Measurements from ENCODE around the gene SLC25A6.
"Not testable (repeated sequence)": the region's sequence is repeated elsewhere in the genome, so short reads cannot be mapped to it uniquely, and the experiment has no call there.

SLC25A6 gene

DNA sequence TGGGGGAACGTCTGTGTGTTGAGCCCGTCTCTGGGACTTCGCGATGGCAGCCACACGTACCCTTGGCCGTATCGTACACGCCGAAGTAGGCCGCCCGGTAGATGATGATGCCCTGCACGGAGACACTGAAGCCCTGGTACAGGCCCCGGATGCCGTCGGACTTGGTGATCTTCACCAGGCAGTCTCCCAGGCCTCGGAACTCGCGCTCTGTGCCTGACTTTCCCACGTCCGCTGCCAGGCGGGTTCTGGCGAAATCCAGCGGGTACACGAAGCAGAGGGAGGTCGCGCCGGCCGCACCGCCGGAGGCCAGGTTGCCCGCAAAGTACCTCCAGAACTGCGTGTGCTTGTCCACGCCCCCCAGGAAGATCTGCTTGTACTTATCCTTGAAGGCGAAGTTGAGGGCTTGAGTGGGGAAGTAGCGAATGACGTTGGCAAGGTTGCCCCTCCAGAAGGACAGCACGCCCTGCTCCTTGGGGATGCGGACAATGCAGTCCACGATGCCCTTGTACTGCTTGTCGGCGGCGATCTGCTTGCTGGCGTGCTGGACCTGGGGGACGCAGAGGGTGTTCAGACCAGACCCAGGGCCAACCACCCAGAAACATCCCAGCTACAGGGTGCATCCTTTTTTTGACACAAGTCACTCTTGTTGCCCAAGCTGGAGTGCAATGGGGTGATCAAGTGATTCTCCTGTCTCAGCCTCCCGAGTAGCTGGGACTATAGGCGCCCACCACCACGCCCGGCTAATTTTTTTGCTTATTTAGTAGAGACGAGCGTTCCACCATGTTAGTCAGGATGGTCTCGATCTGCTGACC, 2.5 kb downstream of the SLC25A6 start:
- DNase-seq = no peak

DNA sequence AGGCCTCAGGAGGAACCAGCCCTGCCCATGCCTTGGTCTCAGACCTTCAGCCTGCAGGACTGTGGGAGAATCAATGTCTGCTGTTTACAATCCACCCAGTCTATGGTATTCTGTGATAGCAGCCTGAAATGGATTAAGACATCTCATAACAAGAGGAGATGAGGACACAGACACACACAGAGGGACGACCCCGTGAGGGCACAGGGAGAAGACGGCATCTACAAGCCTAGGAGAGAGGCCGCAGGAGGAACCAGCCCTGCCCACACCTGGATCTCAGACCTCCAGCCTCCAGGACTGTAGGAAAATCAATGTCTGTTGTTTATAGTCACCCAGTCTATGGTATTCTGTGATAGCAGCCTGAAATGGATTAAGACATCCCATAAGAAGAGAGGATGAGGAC, 3.3 kb downstream of the SLC25A6 start:
- no peak for DNase-seq

DNA sequence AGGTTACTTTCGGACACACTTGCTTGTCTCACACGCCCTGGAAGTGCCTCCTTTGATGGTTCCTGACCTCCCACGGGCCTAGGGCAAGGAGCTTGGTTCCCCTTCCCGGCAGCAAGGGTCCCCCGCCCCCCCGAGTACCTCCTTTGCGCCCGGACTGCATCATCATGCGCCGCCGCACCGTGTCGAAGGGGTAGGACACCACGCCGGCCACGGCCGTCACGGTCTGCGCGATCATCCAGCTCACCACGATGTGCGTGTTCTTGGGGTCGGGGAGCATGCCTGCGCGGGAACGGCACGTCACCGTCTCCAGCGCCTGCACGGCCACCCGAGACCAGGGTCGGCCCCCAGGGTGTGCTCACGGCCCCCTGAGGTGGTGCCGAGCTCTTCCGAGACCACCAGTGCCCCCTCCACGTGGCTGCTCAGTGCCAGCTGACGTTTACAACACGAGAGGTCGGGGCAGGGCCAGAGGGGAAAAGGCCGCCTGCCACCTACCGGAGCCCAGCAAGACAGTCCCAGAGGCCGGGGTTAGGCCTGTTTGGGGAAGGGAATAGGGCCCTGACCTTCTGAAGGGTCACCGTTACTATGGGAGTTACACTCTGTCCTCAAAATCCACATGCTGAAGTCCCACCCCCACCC, 4.7 kb downstream of the SLC25A6 start:
- no peak for DNase-seq

DNA sequence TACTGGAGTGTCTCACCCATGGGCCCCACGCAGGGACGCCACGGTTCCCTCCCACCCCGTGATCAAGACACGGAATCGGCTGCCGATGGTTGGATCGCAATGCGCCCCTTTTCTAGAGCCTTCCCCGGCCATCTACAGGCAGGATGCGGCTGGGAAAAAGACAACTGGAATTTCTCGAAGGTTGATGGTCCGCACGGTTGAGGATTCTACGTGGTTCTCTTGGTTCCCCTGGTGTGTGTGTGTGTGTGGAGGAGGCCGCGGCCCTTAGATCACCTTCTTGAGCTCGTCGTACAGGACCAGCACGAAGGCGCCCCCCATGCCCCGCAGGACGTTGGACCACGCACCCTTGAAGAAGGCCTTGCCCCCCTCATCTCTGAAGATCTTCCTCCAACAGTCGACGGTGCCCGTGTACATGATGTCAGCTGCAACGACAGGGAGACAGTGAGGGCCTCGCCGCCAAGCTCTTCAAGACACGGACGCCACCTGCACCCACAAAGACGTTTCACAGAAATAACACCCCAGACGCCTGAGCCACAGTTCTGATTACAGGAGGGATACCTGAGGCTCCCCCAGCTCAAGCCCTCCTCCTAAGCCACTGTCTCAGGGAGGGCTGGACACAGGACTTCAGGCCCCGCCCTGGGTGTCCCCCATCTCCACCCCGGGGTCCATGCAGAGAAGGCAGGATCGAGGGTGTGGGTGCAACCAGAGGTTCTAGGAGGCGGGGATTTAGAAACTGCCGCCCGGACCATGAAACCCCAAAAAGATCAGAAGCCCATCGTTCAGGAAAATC, 5.4 kb downstream of the SLC25A6 start:
- DNase-seq = no peak

DNA sequence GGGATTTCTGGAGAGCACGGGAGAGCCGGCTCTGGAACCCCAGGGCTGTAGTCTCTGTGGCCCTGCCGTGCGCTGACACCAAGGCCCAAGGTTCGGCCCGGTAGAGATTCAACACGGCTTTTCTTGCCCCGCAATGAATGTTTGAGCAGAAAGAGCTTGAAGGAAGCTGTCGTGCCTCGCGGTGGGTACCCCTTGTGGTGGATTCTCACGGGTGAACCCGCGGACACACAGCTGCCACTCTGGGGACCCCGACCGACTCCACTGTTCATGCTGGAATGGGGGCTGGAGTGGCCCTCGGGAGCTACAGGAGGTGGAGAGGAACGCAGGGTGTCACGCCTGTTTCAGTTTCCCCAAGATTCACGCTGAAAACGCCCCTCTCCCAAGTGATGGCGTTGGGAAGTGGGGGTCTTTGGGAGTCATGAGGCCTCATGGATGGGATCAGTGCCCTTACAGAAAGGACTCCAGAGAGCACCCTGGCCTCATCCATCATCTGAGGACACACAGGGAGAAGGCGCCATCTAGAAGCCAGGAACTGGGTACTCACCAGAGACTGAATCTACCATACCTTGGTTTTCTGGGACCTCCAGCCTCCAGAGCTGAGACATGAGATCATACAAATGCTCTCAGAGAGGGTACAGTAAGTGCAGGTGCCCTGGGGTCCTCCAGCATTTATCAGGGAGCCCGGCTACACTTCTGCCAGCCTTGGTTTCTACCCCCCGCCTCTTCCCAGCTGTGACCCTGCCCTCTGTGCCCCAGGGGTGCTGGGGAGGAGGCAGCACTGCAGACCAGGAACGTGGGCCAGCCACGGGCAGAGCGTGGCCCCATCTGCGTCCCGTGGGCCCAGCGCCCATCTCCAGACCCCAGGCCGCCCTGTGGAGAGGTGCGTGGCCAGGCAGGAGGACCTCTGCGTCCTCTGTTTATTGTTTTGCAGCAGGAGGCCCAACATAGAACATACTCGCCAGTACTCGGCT, 6.4 kb downstream of the SLC25A6 start:
- no peak for DNase-seq

DNA sequence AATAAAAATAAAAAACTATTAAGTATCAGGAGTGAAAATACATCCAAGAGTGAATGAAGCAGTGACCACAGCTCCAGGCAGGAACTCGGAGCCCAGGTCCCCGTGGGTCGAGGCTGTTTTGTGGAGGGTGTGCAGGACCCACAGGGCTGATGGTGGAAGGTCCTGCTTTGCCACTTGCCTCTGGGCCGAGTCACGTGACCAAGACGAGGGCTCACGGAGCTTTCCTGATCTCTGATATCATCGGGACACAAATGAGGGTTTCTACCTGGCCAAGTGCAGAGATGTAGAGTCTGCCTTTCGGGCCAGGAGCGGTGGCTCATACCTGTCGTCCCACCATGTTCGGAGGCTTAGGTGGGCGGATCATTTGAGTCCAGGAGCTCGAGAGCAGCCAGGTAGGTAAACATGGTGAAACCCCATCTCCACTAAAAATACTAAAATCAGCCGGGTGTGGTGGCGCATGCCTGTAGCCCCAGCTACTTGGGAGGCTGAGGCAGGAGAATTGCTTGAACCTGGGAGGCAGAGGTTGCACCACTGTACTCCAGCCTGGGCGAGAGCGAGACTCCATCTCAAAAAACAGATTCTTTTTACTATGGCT, 7.2 kb downstream of the SLC25A6 start:
- DNase-seq = no peak

DNA sequence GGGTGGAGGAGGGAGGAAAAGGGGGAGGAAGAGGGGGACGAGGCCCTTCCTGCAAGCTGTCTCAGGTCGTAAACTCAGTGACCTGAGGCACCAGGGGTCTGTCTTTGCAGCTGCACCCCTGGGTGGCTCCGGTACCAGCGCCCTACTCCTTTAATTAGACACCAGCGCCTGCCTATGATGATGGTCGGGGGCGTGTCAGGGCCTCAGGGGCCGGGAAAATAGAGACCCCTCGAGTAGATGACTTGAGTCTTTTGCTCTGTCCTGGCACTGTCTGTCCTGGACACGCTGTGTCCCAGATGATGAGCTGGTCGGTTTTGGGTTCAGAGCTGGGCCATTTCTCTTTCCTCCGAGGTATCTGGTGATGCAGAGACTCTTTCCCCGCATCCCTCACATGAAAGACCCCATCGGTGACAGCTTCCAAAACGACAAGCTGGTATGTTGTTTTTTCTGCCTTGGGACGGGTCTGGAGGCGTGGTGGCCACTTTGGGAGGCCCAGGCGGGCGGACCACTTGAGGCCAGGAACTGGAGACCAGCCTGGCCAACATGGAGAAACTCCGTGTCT, 11.2 kb downstream of the SLC25A6 start:
- DNase-seq = no peak

DNA sequence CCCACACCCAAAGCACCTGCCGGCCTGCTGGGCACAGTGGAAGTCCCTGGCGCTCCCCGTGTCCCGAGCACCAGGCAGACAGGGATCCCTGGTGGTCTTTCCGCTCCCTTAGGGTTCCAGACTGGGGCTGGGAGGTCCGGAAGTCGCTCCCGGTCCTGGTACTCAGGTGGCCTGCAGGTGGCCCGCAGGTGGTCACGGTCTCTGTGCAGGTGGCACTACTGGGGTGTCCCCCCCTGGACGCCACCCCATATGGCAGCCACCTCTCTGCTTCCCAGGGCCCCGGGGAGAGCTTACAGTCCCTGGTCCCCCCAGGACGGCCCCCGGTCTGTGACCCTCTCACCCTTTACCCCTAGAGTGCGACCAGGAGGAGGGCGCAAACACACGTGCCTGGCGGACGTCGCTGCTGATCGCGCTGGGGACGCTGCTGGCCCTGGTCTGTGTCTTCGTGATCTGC, 13.6 kb downstream of the SLC25A6 start:
- no peak for DNase-seq

DNA sequence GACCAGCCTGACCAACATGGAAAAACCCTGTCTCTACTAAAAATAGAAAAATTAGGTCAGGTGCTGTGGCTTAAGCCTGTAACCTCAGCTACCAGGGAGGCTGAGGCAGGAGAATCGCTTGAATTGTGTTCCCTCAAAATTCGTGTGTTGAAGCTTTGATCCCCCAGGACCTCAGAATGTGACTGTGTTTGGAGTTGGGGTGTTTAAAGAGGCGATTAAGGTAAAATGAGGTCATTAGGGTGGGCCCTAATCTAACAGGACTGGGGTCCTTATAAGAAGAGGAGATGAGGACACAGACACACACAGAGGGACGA, 23.6 kb downstream of the SLC25A6 start:
- DNase-seq = no peak

DNA sequence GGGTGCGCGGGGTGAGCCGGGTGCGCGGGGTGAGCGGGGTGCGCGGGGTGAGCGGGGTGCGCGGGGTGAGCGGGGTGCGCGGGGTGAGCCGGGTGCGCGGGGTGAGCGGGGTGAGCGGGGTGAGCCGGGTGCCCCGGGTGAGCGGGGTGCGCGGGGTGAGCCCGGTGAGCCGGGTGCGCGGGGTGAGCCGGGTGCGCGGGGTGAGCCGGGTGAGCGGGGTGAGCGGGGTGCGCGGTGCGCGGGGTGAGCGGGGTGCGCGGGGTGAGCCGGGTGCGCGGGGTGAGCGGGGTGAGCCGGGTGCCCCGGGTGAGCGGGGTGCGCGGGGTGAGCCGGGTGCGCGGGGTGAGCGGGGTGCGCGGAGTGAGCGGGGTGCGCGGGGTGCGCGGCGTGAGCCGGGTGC, 25.6 kb downstream of the SLC25A6 start:
- not testable (repeated sequence) for DNase-seq

DNA sequence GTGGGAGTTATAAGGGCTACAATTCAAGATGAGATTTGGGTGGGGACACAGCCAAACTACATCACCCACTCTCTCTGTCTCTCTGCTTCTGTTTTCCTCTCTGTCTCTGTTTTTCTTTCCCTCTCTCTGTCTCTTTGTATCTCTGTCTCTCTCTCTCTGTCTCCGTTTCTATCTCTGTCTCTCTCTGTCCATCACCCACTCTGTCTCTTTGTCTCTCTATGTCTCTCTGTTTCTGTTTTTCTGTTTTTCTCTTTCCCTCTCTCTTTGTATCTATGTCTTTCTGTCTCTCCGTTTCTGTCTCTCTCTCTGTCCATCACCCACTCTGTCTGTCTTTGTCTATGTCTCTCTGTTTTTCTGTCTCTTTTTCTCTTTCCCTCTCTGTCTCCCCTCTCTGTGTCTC, 30.0 kb downstream of the SLC25A6 start:
- no peak for DNase-seq

DNA sequence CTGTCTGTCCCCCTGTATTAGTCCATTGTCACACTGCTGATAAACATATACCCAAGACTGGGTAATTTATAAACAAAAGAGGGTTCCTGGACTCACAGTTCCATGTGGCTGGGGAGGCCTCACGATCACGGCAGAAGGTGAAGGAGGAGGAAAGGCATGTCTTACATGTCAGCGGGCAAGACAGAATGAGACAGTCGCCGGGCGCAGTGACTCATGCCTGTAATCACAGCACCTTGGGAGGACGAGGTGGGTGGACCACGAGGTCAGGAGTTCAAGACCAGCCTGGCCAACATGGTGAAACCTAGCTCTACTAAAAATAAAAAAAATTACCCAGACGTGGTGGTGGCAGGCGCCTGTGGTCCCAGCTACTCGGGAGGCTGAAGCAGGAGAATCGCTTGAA, 30.6 kb downstream of the SLC25A6 start:
- no peak for DNase-seq

DNA sequence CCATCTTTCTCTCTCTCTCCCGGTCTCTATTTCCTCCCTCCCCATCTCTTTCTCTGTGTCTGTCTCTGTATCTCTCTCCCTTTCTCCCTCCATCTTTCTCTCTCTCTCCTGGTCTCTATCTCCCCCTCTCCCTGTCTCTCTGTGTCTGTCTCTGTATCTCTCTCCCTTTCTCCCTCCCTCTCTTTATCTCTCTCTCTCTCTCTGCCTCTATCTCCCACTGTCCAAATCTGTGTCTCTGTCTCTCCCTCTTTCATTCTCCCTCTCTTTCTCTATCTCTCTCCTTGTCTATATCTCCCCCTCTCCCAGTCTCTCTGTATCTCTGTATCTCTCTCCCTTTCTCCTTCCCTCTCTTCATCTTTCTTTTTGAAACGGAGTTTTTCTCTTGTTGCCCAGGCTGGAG, 31.7 kb downstream of the SLC25A6 start:
- no peak for DNase-seq

DNA sequence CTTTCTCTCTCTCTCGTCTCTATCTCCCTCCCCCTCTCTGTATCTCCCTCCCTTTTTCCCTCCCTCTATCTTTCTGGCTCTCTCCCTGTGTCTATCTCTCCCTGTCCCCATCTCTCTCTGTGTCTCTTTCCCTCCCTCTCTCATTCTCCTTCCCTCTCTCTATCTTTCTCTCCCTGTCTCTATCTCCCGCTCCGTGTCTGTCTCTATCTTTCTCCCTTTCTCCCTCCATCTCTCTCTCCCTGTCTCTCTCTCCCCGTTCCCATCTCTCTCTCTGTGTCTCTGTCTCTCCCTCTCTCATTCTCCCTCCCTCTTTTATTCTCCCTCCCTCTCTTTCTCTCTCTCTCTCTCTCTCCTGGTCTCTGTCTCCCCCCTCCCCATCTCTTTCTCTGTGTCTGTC, 32.4 kb downstream of the SLC25A6 start:
- no peak for DNase-seq

DNA sequence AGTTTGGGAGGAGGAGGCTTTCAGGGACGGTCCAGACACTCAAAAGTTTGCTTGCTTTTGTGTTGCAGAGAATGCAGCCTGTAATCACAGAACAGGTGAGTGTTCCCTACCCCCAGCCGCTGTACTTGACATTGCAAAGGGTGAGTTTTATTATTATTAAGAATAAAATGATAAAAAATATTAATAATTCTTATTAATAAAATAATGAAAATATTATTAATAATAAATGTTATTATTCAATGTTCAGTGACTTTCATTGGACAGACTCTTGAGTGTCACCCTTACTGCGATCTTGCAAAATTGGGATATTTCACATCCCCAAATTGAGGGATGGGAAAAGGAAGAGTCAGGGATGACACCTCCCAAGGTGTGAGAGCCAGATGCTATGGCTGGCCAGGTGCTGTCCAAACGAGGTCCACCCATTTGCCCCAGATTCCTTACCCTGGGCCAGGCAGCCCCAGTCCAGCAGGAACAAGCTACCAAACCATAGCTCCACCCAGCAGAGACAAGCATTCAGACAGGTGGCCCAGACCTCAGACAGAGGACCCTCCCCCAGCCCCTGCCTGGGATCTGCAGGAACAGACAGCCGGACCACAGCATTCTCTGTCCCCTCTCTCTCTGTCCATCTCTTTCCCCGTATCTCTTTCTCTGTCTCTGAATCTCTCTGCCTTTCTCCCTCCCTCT, 33.0 kb downstream of the SLC25A6 start:
- no peak for DNase-seq

DNA sequence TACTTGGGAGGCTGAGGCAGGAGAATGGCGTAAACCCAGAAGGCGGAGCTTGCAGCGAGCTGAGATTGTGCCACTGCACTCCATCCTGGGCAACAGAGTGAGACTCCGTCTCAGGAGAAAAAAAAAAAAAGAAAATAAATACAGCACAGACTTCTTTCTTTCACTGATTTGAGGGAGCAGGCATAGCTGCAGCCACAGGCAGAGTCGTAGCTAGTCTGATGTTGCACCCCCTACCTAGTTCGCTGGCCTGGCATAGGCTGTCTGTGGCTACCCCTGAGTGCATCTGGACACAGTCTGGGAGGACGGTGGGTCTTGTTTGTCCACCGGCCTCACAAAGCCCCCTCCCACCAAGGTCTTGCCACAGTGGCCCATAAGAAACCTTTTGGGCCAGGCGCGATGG, 33.9 kb downstream of the SLC25A6 start:
- no peak for DNase-seq

DNA sequence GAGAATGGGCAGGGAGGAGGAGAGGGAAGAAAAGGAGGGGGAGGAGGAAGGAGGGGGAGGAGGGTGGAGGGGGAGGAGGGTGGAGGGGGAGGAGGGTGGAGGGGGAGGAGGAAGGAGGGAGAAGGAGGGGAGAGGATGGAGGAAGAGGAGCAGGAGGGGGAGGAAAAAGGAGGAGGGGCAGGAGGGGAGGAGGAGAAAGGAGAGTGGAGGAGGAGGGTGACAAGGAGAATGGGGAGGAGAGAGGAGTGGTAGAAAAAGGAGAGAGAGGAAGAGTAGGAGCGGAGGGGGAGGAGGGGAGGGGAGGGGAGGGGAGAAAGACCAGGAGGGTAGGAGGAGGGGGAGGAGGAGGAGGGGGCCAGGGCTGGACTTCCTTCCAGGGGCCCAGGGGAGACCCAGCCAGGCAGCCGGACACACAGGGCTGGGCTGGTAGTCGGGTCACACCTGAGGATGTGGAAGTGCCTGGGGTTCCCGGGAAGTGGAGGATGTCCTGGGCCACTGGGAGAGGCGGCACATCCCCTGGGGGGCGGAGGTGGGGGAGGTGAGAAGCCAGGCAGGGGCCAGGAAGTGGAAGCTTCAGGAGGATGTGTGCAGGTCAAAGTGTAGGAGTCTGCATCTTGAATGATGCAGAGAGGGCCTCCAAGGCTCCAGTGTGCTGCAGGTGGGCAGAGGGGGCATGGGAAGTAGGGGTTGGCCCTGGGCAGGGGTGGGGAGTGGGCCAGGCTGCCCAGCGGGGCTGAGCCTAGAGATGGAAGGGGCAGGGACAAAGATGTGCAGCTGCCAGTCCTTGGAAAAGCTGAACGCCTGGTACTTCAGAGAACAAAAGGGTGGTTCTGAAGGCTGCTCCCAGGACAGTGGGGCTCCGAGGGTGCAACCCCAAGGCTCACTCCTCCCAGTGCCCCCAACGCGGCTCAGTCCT, 36.5 kb downstream of the SLC25A6 start:
- no peak for DNase-seq

DNA sequence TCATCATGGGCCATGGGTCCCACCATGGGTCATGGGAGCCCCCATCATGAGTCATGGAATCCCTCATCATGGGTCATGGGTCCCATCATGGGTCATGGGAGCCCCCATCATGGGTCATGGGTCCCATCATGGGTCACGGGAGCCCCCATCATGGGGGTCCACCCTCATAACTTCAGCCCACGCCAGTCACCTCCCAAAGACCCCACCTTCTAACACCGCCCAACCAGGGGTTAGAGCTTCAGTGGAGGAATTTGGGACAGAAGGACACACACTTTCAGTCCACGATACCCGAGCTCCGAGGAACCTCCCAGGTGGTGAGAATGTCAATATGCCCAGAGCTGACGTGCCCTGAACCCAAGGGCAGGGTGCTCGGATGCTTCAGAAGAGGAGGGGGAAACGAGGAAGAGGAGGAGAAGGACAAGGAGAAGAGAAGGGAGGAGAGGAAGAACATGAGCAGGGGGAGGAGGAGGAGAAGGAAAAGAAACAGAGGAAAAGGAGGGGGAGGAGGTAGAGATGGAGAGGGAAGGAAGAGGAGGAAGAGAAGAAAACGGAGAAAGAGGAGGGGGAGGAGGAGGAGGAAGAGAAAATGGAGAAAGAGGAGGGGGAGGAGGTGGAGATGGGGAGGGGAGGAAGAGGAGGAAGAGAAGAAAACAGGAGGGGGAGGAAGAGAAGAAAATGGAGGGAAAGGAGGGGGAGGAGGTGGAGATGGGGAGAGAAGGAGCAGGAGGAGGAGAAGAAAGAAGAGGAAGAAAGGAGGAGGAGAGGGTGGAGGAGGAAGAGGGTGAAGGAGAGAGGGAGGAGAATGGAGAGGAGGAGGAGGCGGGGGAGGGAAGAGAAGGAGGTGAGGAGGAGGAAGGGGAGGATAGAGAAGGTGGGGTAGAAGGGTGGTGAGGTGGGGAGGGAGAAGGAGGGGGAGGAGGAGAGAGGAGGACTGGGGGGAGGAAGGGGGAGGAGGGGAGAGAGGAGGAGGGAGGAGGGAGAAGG, 37.6 kb downstream of the SLC25A6 start:
- DNase-seq = no peak
